CD4-positive, alpha-beta T cell treated with Interleukin-12 subunit alpha and Interleukin-12 subunit beta, for 1 hour (primary cell): Measurements from ENCODE around the gene NUAK2.
"Not testable (repeated sequence)": the region's sequence is repeated elsewhere in the genome, so short reads cannot be mapped to it uniquely, and the experiment has no call there.

Source experiments
- DNase-seq: peaks from one replicate; pipeline ENCODE4 v3.0.0-alpha.2; 2020

Gene NUAK2

DNA sequence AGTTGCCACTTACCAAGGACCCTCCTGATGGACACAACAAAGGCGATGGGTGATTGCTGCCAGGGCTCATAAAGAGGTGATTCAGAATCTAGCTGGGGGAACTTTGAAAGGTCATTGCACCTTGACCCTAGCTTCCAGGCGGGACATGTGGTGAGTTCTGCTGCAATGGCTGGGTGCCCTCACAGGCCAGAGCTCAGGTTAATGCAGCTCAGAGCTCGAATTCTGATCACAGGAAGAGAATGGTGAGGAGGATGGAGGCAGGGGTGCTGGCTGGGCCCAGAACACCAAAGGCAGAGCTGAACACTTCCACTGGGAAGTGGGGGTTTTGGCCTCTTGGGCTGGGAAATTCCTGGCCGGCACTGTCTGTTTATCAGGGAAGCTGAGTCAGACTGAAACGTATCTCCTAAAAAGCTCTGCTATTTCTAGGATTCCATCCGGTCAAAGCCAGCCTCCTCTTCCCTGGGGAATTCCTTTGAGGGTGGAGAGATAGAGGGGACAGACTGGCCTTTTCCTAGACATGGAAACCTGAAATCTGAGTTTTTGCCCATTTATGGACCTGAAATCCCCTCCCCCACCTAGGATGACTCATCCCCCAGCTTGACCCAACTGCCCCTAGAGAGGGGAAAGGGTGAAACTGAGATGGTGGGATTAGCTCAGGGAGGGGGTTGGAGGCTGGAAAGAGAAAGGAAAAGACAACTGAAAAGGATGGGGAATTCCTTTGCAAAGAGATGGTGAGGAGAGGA, 27.2 kb downstream of the NUAK2 start:
- no peak for DNase-seq

- DNase-seq, result no peak
Observed at GRCh38 chr1:205293350-205294074, 28.0 kb downstream of the NUAK2 start.

DNA sequence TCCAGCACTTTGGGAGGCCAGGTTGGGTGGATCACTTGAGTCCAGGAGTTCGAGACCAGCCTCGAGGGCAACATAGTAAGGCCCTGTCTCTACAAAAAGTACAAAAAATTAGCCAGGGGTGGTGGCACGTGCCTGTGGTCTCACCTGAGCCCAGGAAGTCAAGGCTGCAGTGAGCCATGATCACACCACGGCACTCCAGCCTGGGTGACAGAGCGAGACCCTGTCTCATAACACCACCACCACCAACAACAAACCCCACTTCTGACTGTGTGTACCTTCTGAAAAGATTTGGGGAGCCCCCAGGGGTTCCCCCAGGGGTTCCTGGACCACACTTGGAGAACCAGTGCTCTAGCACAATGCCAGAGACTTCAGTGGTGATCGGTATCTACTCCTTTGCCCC, 29.9 kb downstream of the NUAK2 start:
- DNase-seq, result no peak

DNA sequence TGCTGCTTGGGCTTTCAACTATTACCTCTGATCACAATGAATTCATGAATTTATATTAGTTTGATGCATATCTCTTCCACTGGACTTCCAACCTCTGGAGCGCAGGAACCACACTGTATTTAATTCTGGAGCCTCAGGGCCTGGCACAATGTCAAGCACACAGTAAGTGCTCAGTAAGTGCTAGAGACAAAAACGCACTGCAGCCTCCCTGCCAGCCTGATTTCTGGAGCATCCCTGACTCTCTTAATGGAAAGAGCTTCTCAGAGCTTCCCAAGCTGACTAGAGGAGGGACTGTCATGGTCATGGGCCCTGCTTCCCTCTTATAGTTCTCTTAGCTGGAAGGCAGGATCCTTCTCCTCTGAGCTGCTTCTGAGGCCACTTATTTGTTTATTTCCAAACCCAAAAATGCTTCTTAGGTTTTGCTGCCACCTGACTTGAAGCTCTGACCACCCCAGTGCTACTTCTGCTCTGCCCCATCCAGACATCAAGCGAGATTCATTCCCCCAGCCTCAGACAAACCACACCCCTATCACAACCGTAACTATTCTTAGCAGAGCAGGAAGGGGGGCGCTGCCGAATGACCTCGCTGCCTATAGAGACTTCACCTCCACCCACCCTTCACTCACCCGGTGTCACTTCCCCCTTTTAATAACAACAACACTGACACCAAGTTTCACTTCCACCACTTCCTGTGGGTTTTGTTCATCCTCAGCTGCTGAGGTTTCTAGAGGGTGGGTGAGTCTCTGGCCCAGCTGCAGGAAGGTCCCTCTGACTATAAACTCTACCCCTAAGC, 33.6 kb downstream of the NUAK2 start:
- DNase-seq, result peak; percentile 91

DNA sequence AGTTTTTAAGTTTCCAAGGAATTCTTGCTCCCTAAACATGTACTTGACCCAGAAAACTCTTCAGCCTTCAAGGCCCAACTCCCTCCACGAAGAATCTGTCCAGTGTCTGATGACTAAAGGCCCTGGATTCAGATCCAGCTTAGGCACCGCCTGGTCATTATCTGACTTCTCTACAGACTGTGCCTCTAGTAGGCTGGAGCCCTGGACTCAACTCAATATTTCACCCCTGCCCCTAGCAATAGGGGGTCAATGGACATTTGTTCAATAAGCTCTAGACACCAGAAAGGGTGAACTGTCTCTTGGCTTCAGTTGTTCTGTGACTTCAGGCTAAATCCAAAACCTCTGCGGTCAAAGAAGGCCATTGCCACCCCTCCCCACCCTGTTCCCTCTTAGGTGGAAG, 34.5 kb downstream of the NUAK2 start:
- DNase-seq, result no peak

DNA sequence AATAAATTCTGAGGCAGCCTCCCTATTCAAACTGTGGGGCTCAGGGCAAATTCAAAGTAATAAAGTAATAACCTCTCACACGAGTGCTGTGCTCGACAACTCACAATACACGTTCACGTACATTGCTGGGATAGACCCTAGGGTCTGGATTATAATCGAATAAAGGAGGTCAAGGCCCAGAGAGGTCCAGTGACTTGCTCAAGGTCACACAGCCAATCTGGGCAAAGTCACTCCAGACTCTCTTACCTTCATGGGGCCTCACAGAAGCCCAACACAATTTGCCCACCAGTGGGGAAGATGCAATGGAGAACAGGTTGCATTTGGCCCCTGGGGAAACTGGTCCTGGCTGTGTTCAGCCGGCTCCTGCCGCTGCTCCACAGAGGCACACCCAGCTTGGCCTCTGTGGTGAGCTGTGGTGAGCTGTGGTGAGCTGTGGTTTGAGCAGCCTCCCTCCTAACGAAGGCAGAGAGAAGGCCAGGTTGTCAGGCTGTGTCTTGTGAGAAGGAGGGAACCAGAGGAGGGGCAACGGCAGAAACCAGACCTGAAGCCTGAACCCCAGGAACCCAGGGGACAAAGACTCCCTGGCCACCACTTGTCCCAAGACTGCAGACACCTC, 35.1 kb downstream of the NUAK2 start:
- DNase-seq, result peak; percentile 79

- DNase-seq, result peak; percentile 71
Observed at GRCh38 chr1:205285381-205286101, 36.0 kb downstream of the NUAK2 start.

GRCh38 chr1:205284420-205285144, 37.0 kb downstream of the NUAK2 start:
- DNase-seq, result peak; percentile 90

DNA sequence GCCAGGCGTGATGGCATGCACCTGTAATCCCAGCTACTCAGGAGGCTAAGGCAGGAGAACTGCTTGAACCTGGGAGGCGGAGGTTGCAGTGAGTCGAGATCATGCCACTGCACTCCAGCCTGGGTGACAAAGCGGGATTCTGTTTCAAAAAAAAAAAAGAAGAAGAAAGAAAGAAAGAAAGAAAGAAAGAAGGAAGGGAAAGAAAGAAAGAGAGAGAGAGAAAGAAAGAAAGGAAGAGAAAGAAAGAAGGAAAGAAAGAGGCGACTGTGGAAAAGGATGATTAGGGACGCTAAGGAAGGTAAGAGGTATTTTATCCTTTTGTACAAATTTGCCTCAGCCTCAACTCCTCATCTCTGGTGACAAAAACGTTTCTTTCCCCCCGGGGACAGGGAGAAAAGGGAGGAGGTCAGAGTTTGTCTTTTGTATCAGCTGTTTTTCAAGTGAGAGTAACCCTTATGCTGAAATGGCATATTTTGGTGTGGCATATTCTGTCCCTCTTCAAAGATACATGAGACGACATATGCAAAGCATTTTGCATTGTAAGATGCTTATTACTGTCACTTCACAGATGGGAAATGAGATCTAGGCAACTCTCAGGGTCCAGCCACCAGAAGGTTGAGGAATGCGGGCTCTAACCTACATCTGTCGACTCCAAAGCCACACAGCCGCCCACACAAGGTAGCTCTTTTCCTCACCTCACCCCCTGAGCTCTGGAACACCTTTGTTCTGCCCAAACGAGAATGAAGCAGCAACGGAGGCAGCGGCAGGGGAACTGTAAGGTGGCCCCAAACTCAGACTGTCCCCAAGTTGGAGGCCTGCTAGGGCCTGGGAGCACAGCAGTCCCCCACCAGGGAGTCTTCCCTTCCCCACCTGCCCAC, 38.0 kb downstream of the NUAK2 start:
- no peak for DNase-seq

DNA sequence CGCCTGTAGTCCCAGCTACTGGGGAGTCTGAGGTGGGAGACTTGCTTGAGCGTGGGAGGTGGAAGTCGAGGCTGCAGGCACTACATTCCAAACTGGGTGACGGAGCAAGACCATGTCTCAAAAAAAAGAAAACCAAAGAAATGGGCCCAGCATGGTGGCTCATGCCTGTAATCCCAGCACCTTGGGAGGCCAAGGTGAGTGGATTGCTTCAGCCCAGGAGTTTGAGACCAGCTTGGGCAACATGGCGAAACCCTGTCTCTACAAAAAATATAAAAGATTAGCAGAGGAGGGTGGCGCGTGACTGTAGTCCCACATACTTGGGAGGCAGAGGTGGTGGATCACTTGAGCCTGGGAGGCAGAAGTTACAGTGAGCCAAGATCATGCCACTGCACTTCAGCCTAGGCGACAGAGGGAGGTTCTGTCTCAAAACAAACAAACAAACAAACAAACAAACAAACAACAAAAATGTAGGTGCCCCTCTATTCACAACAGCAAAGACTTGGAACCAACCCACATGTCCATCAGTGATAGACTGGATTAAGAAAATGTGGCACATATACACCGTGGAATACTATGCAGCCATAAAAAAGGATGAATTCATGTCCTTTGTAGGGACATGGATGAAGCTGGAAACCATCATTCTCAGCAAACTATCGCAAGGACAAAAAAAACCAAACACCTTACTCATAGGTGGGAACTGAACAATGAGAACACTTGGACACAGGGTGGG, 40.7 kb downstream of the NUAK2 start:
- DNase-seq, result not testable (repeated sequence)

- no peak for DNase-seq
Observed at GRCh38 chr1:205279986-205280385, 41.6 kb downstream of the NUAK2 start.

- no peak for DNase-seq
Observed at GRCh38 chr1:205276689-205277065, 44.9 kb downstream of the NUAK2 start.

DNA sequence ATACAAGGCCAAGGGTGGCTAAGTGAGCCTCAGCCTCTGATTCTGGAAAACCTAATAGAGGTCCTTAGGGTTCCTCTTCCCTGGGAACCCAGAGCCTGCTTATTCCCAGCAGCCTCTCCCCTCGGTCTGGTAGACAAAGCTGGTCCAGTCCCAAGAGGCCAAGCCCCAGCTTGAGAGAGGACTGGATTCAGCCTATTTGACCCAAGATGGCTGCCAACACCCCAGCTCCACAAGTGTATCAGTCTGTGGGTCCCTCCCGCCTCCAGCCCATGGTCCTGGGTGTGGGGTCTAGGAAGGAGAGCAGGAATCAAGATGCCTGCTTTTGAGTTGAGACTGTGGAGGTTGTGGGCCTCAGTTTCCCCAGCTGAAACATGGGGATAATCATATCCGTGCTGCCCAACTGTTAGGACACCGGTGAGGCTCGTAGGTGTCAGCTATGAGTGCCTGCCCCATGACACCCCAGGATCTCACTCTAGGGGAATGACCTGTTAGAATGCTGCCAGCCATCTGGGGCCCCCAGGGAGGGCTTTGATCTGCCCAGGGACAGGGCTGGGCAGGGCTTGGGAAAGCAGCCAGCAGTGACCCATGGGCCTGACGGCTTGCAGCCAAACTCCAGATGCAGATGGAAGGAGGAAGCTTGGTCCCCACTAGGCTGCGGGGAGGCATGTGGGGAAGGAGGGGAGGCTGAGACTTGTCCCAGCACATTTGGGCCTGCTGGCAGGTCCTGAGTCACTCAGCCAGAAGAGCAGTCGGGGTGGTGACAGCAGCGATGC, 45.4 kb downstream of the NUAK2 start:
- DNase-seq, result no peak

DNA sequence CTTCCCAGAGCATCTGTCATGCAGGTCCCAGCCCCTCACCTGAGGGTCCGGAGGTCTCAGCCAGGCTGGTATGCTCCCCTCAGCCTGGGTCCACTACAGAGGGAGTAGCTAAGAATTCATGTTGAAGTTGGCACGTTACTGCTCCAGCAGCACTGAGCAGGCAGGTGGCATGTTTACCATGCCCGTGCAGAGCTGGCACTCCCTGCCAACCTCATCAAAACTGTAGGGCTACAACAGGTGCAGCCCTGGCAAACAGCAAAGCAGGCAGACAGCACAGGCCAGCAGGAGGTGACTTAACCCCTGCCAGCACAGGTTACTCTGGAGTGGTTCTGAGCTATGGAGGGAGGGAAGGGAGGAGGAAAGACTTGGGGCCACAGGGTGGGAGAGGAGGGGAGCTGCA, 46.4 kb downstream of the NUAK2 start:
- peak; percentile 43 for DNase-seq

- DNase-seq, result no peak
Observed at GRCh38 chr1:205274041-205274691, 47.4 kb downstream of the NUAK2 start.

- DNase-seq, result peak; percentile 87
Observed at GRCh38 chr1:205273551-205273982, 48.0 kb downstream of the NUAK2 start.

DNA sequence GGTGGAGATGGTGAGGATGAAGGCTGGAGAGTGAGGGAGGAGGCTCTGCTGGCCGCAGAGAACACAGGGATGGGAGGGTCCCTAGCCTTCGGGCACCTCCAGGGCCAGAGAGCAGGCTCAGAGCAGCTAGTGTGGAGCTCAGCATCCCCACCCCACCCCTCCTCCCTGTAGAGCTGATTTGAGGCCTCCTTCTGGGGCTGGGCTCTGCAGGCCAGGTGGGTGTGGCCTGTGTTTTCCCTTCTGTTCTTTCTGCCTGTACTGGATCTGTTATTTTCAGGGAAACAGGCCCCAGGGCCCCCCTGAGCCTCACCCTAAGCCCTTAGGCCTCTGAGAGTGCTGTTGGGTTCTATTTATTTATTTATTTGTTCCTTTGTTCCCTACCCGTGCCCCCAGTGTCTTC, 49.0 kb downstream of the NUAK2 start:
- no peak for DNase-seq

- no peak for DNase-seq
Observed at GRCh38 chr1:205271745-205272144, 49.8 kb downstream of the NUAK2 start.

DNA sequence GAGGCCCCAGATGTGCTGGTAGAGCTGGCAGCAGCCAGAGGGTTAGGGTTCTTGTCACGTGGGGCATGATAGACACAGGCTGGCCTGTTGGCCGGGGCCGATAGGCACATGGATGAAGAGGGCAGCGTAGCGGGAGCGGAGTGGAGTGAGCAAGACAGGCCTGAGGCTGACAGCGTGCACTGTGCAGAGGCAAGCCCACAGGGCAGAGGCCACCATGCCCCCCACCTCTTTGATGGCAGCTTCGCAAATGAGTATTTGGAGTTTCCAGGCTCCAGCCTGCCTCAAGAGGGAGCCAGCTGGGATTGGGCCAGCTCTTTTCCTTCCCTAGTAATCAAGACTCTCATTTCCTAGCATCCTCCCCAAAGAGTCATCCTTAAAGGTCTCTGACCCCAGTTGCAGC, 50.3 kb downstream of the NUAK2 start:
- no peak for DNase-seq
